Ovary (tissue), 3 donors: Measurements from ENCODE around the gene RAG1.

Experiments
- EP300 ChIP-seq: sonication (generic); formaldehyde crosslinking; IDR thresholded peaks from one replicate; pipeline ENCODE4 v1.6.1; 2017; ENCODE audit warnings: antibody characterized with exemption
- POLR2A ChIP-seq: fragments of 450-650 bp; IDR thresholded peaks from one replicate; pipeline ENCODE4 v1.6.1; 2017; ENCODE audit warnings: antibody characterized with exemption, mild to moderate bottlenecking, moderate library complexity
- TF ChIP-seq, protein P1 (sequence below), 3 donors: fragments of 450-650 bp in 2 of 3; fragments of 200-600 bp in 1 of 3; IDR thresholded peaks; one replicate each; pipeline versions ENCODE4 v1.5.1 to v1.8.0; 2016 to 2022; ENCODE audit warnings: antibody characterized with exemption in 3 of 3, mild to moderate bottlenecking in 1 of 3
- donor health status: DM: no; HTN: no; CAD: no.

DNA sequence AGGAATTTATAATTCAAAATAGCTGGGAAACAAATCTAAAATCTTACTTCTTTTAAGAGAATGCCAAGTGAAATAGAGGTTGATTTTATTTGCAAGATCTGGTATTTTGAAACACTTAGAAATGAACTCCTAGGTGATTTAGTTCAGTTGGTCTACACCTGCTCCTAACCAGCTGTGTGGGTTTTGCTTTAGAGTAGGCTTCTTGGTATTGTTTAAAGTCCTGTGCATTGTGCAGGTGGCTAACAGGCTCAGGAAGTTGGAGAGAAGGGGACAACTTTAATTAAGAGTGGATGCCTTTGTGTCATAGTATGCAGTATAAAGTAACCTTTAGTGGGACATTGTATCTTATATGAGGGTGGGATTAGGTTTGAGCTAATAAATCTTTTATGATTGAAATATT lies 34.3 kb downstream of the RAG1 start:
- TF ChIP-seq, protein P1, sequence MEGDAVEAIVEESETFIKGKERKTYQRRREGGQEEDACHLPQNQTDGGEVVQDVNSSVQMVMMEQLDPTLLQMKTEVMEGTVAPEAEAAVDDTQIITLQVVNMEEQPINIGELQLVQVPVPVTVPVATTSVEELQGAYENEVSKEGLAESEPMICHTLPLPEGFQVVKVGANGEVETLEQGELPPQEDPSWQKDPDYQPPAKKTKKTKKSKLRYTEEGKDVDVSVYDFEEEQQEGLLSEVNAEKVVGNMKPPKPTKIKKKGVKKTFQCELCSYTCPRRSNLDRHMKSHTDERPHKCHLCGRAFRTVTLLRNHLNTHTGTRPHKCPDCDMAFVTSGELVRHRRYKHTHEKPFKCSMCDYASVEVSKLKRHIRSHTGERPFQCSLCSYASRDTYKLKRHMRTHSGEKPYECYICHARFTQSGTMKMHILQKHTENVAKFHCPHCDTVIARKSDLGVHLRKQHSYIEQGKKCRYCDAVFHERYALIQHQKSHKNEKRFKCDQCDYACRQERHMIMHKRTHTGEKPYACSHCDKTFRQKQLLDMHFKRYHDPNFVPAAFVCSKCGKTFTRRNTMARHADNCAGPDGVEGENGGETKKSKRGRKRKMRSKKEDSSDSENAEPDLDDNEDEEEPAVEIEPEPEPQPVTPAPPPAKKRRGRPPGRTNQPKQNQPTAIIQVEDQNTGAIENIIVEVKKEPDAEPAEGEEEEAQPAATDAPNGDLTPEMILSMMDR (IDR thresholded peaks at IDR 0.05) = no peak
- TF ChIP-seq POLR2A (no peak), EP300 (no peak)
